ENCODE results near the gene MVD.

Gene MVD

GRCh38 chr16:88680554-88681083, 17.7 kb upstream of the MVD start:
- peaks cover 3% of the 10 kb centered on the region for H3K36me3 ChIP-seq (ENCODE audit: control insufficient read depth, insufficient read depth, low read length)
- H3K27me3 ChIP-seq (replicated peaks; ENCODE audit: control insufficient read depth, insufficient read depth, low read length) = no peaks in the 10 kb centered on the region
- no peak for DNase-seq (ENCODE audit: extremely low read depth, insufficient read length)
- H3K4me3 ChIP-seq (replicated peaks; ENCODE audit: low read depth, low read length) = peak overlapping the region; percentile 39; the same call in 1 of the 2 replicates
- no peak for TF ChIP-seq CTCF (IDR thresholded peaks at IDR 0.05; ENCODE audit: insufficient read depth, low read length, poor library complexity, severe bottlenecking)

GRCh38 chr16:88678224-88678979, 15.5 kb upstream of the MVD start:
- no peak overlapping the region for H3K4me3 ChIP-seq (replicated peaks; ENCODE audit: low read depth, low read length)
- DNase-seq (ENCODE audit: extremely low read depth, insufficient read length) = no peak
- peaks cover 3% of the 10 kb centered on the region for H3K36me3 ChIP-seq (ENCODE audit: control insufficient read depth, insufficient read depth, low read length)
- TF ChIP-seq CTCF (IDR thresholded peaks at IDR 0.05; ENCODE audit: insufficient read depth, low read length, poor library complexity, severe bottlenecking) = no peak
- H3K27me3 ChIP-seq (replicated peaks; ENCODE audit: control insufficient read depth, insufficient read depth, low read length) = no peaks in the 10 kb centered on the region

GRCh38 chr16:88677721-88678120, 14.8 kb upstream of the MVD start:
- TF ChIP-seq CTCF (IDR thresholded peaks at IDR 0.05; ENCODE audit: insufficient read depth, low read length, poor library complexity, severe bottlenecking) = no peak
- DNase-seq (ENCODE audit: extremely low read depth, insufficient read length) = no peak
- Histone ChIP-seq H3K36me3 (ENCODE audit: control insufficient read depth, insufficient read depth, low read length) (peaks cover 3% of the 10 kb centered on the region), H3K27me3 (replicated peaks; ENCODE audit: control insufficient read depth, insufficient read depth, low read length) (no peaks in the 10 kb centered on the region), H3K4me3 (replicated peaks; ENCODE audit: low read depth, low read length) (no peak overlapping the region)

- no peak for DNase-seq (ENCODE audit: extremely low read depth, insufficient read length)
- no peak for TF ChIP-seq CTCF (IDR thresholded peaks at IDR 0.05; ENCODE audit: insufficient read depth, low read length, poor library complexity, severe bottlenecking)
- no peak overlapping the region for H3K4me3 ChIP-seq (replicated peaks; ENCODE audit: low read depth, low read length)
- H3K36me3 ChIP-seq (ENCODE audit: control insufficient read depth, insufficient read depth, low read length) = peaks cover 3% of the 10 kb centered on the region
- H3K27me3 ChIP-seq (replicated peaks; ENCODE audit: control insufficient read depth, insufficient read depth, low read length) = no peaks in the 10 kb centered on the region
These were observed 13.8 kb upstream of the MVD start for GRCh38 chr16:88676502-88677242.

- H3K36me3 ChIP-seq (ENCODE audit: control insufficient read depth, insufficient read depth, low read length) = peaks cover 3% of the 10 kb centered on the region
- no peak overlapping the region for H3K4me3 ChIP-seq (replicated peaks; ENCODE audit: low read depth, low read length)
- H3K27me3 ChIP-seq (replicated peaks; ENCODE audit: control insufficient read depth, insufficient read depth, low read length) = no peaks in the 10 kb centered on the region
- DNase-seq (ENCODE audit: extremely low read depth, insufficient read length) = no peak
- no peak for TF ChIP-seq CTCF (IDR thresholded peaks at IDR 0.05; ENCODE audit: insufficient read depth, low read length, poor library complexity, severe bottlenecking)
These were observed 11.0 kb upstream of the MVD start for GRCh38 chr16:88673716-88674379.
